KMS-11 (cell line): ENCODE results near the gene SAP30L.

Source experiments
- H2AFZ ChIP-seq: fragments of 200-600 bp; sonication (generic); 2 replicates; pipeline ENCODE4 v1.6.1; 2016; ENCODE audit warnings: antibody characterized with exemption, mixed run types, low read depth
- H3K27ac ChIP-seq: fragments of 200-600 bp; sonication (generic); 2 replicates; pipeline ENCODE4 v1.6.1; 2016; ENCODE audit warnings: mild to moderate bottlenecking, mixed run types
- H3K27me3 ChIP-seq: fragments of 200-600 bp; sonication (generic); 2 replicates; pipeline ENCODE4 v1.6.1; 2017; ENCODE audit warnings: mild to moderate bottlenecking, low read depth, mixed run types, moderate library complexity; ENCODE audit not compliant: insufficient read depth
- H3K36me3 ChIP-seq: fragments of 200-600 bp; sonication (generic); 2 replicates; pipeline ENCODE4 v1.6.1; 2017; ENCODE audit warnings: mild to moderate bottlenecking, mixed run types; ENCODE audit not compliant: insufficient read depth
- H3K4me1 ChIP-seq: fragments of 200-600 bp; sonication (generic); 2 replicates; pipeline ENCODE4 v1.6.1; 2016; ENCODE audit warnings: mild to moderate bottlenecking, low read depth, mixed run types; ENCODE audit not compliant: poor library complexity, severe bottlenecking
- H3K4me2 ChIP-seq: fragments of 200-600 bp; sonication (generic); 2 replicates; pipeline ENCODE4 v1.7.0; 2016; ENCODE audit warnings: mild to moderate bottlenecking, mixed run types
- H3K4me3 ChIP-seq: fragments of 200-600 bp; sonication (generic); IDR thresholded peaks from 2 replicates; pipeline ENCODE4 v1.6.1; 2017; ENCODE audit warnings: low read depth, low read length, mixed read lengths; ENCODE audit not compliant: insufficient read depth
- H3K79me2 ChIP-seq: fragments of 200-600 bp; sonication (generic); 2 replicates; pipeline ENCODE4 v1.6.1; 2016; ENCODE audit warnings: low read depth, mixed run types; ENCODE audit not compliant: insufficient read depth
- H3K9ac ChIP-seq: fragments of 200-600 bp; sonication (generic); 2 replicates; pipeline ENCODE4 v1.6.1; 2016; ENCODE audit warnings: mild to moderate bottlenecking, mixed run types
- H4K20me1 ChIP-seq: fragments of 200-600 bp; sonication (generic); 2 replicates; pipeline ENCODE4 v1.6.1; 2016; ENCODE audit warnings: mild to moderate bottlenecking, mixed run types; ENCODE audit not compliant: insufficient read depth
- TF ChIP-seq, protein P1 (sequence below): fragments of 200-600 bp; sonication (generic); conservative IDR thresholded peaks from 2 replicates; pipeline ENCODE4 v1.6.1; 2017; ENCODE audit warnings: low read depth, mild to moderate bottlenecking, antibody characterized with exemption, low read length, moderate library complexity, mixed read lengths

Gene SAP30L

DNA sequence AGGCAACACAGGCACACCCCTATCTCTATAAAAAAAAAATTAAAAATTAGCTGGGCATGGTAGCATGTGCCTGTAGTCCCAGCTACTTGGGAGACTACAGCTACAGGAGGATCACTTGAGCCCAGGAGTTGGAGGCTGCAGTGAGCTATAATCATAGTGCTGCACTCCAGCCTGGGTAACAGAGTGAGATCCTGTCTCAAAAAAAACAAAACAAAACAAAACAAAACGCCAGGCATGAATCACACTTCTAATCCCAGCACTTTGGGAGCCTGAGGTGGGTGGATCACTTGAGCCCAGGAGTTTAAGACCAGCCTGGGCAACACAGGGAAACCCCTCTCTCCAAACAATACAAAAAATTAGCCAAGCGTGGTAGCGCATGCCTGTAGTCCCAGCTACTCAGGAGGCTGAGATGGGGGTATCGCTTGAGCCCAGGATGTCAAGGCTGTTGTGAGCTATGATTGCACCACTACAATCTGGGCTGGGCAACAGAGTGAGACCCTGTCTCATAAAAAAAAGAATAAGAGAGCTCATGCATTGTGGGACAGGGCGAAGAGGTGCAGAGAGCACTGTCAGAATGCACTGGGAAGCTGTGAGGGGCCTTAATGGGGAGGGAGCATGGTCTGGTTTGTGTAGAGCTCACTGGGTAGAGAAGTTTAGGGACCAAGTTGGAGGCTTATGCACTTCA, 8.4 kb upstream of the SAP30L start:
- TF ChIP-seq, protein P1, sequence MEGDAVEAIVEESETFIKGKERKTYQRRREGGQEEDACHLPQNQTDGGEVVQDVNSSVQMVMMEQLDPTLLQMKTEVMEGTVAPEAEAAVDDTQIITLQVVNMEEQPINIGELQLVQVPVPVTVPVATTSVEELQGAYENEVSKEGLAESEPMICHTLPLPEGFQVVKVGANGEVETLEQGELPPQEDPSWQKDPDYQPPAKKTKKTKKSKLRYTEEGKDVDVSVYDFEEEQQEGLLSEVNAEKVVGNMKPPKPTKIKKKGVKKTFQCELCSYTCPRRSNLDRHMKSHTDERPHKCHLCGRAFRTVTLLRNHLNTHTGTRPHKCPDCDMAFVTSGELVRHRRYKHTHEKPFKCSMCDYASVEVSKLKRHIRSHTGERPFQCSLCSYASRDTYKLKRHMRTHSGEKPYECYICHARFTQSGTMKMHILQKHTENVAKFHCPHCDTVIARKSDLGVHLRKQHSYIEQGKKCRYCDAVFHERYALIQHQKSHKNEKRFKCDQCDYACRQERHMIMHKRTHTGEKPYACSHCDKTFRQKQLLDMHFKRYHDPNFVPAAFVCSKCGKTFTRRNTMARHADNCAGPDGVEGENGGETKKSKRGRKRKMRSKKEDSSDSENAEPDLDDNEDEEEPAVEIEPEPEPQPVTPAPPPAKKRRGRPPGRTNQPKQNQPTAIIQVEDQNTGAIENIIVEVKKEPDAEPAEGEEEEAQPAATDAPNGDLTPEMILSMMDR: no peak
- no peak overlapping the region for H2AFZ ChIP-seq
- H3K4me2 ChIP-seq: no peak overlapping the region
- no peaks in the 10 kb centered on the region for H3K79me2 ChIP-seq
- no peaks in the 10 kb centered on the region for H3K27me3 ChIP-seq
- H3K4me1 ChIP-seq: no peaks in the 10 kb centered on the region
- H3K36me3 ChIP-seq: no peaks in the 10 kb centered on the region
- no peak overlapping the region for H3K9ac ChIP-seq
- no peaks in the 10 kb centered on the region for H4K20me1 ChIP-seq
- no peak overlapping the region for H3K27ac ChIP-seq
- no peak overlapping the region for H3K4me3 ChIP-seq

DNA sequence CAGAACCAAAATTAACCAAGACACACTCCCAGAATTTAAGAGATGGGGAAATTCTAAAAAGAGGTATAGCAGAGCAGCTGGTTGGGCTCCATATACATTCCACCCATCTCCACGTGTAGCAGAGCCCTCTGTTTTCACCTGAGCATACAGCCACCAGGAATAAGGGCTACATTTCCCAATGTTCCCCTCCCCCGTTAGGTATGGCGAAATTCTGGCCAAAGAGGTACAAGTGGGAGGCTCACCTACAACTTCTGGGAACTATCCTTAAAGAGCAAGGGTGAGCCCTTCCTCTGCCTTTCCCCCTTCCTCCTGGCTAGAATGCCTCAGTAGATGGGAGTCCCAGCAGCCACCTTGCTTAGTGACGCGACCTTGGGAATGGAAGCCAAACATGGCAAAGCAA, 5.3 kb upstream of the SAP30L start:
- Histone ChIP-seq H3K27me3 (no peaks in the 10 kb centered on the region), H3K27ac (no peak overlapping the region), H3K4me1 (peaks cover 5% of the 10 kb centered on the region), H3K4me2 (no peak overlapping the region), H3K36me3 (no peaks in the 10 kb centered on the region), H3K79me2 (no peaks in the 10 kb centered on the region), H2AFZ (no peak overlapping the region), H4K20me1 (no peaks in the 10 kb centered on the region), H3K9ac (no peak overlapping the region), H3K4me3 (no peak overlapping the region)
- TF ChIP-seq, protein P1: no peak

DNA sequence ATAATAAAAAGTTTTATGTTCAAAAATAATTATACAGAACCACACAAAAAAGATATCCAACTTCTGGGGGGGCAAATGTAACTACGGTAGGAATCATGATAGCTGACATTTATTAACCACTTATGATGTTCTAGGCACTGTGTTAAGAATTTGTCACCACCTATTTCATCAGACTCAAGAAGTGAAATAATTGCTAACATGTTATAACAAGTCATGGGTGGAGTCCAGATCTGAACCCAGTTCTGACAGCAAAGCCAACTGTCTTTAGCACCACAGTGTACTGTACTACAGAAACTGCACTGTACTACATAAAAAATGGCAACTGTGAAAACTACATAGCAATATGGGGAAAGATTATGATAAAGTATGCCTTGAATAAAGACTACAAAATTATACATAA, 3.0 kb upstream of the SAP30L start:
- Histone ChIP-seq H3K36me3 (no peaks in the 10 kb centered on the region), H2AFZ (no peak overlapping the region), H3K4me3 (no peak overlapping the region), H4K20me1 (no peaks in the 10 kb centered on the region), H3K4me1 (peaks cover 9% of the 10 kb centered on the region), H3K9ac (no peak overlapping the region), H3K79me2 (no peaks in the 10 kb centered on the region), H3K27me3 (no peaks in the 10 kb centered on the region), H3K27ac (no peak overlapping the region), H3K4me2 (no peak overlapping the region)
- TF ChIP-seq, protein P1: no peak

DNA sequence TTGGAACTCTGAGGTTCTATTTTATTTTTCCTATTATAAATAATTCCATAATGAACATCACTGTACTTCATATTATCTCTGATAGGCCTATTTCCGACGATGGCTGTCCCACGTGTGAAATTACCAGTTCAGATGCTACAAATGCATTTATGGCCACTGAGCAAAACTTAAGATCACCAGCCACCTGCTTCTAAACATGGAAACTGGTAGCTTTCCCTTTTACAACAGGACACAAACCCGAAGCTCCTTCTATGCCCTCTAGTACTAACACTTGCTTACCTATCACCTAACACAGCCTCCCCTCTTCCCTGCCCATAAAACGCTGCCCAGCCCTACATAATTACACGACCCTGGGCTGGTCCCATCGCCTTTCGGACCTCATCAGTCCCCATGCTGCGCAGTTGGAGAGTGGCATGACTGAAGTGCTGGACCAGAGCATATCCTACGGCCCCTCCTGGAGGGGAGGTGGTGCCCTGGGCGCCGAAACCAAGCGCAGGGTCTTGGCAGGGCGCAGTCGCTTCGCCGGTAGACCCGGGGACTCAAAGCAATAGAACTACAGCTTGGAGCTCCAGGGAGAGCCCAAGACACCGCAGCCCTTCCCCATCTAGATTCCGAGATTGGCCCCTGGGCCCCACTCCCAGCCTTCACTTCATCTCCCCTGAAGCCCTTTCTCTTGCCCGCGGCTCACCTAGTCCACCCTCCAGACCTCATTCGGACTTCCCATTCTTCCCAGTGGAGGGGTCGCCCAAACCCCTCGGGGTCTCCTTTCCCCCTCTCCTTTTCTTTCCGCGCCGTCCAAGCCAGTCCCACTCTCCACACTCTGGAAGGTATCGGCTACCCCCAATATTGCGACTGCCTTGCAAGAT, 1.0 kb upstream of the SAP30L start:
- TF ChIP-seq, protein P1: no peak
- Histone ChIP-seq H3K27ac (no peak overlapping the region), H3K79me2 (no peaks in the 10 kb centered on the region), H3K4me3 (no peak overlapping the region), H3K36me3 (no peaks in the 10 kb centered on the region), H2AFZ (peak overlapping the region; percentile 64; the same call in 1 of the 2 replicates), H3K4me1 (peaks cover 15% of the 10 kb centered on the region), H3K4me2 (peak overlapping the region; percentile 66), H4K20me1 (no peaks in the 10 kb centered on the region), H3K9ac (peak overlapping the region; percentile 29; the same call in 1 of the 2 replicates), H3K27me3 (no peaks in the 10 kb centered on the region)
